Prostate gland (tissue), 2 donors: ENCODE data around the gene RAB7A. TPM values are rescaled to one million over a fixed set of nuclear protein-coding genes. Genes with fewer than 3 reads are reported as not detected.

Source experiments
- DNase-seq: peaks from one replicate; pipeline ENCODE4 v3.0.0-alpha.2; 2019; ENCODE audit warnings: low spot score
- H3K27ac ChIP-seq, 2 donors: fragments of 200-600 bp; sonication (generic); 2 replicates each; pipeline ENCODE4 v1.5.1; 2017 to 2019
- H3K27me3 ChIP-seq: fragments of 200-600 bp; sonication (generic); replicated peaks from 2 replicates; pipeline ENCODE4 v1.5.1; 2019; ENCODE audit not compliant: insufficient read depth
- H3K36me3 ChIP-seq, 2 donors: fragments of 200-600 bp; sonication (generic); 1 replicate in 1 of 2; 2 replicates in 1 of 2; pipeline versions ENCODE4 v1.5.1 to v1.8.1; 2017 to 2019
- H3K4me1 ChIP-seq: fragments of 200-600 bp; sonication (generic); replicated peaks from 2 replicates; pipeline ENCODE4 v1.5.1; 2019
- H3K4me3 ChIP-seq, 2 donors: fragments of 200-600 bp; sonication (generic); 2 replicates each; pipeline ENCODE4 v1.5.1; 2017 to 2019
- H3K9me3 ChIP-seq: fragments of 200-600 bp; sonication (generic); 2 replicates; pipeline ENCODE4 v1.5.1; 2017
- POLR2A ChIP-seq: fragments of 450-650 bp; IDR thresholded peaks from one replicate; pipeline ENCODE4 v1.6.1; 2016; ENCODE audit warnings: antibody characterized with exemption, mild to moderate bottlenecking
- POLR2AphosphoS5 ChIP-seq: sonication (generic); formaldehyde crosslinking; IDR thresholded peaks from one replicate; pipeline ENCODE4 v1.6.1; 2017; ENCODE audit warnings: antibody characterized with exemption
- WGBS: methylation state at CpG from one replicate; pipeline ENCODE4 v1.1.5; 2018; 5-methylcytosine and 5-hydroxymethylcytosine counted together
- intact Hi-C: fragments of 100-400 bp; cut with DNase I; formaldehyde crosslinking; loops from one replicate; pipeline ENCODE4 v1.14.2; 2022
- total RNA-seq, 2 donors: library from RNA; depleted of rRNA; stranded (reverse); fragments of >200 nt; gene quantifications; one replicate each; pipeline ENCODE4 v1.1.0, GENCODE V29; 2016
- TF ChIP-seq, protein P1 (sequence below), 4 experiments: fragments of 200-600 bp in 2 of 4; fragments of 450-650 bp in 2 of 4; sonication (generic) in 2 of 4; IDR thresholded peaks; 1 replicate in 3 of 4; 2 replicates in 1 of 4; pipeline ENCODE4 v1.5.1; 2016 to 2019; ENCODE audit warnings: antibody characterized with exemption in 4 of 4, mild to moderate bottlenecking in 2 of 4, moderate library complexity in 2 of 4

The RAB7A gene
- total RNA-seq, 2 donors from 2014 or later, result 88.2 to 125 TPM

DNA sequence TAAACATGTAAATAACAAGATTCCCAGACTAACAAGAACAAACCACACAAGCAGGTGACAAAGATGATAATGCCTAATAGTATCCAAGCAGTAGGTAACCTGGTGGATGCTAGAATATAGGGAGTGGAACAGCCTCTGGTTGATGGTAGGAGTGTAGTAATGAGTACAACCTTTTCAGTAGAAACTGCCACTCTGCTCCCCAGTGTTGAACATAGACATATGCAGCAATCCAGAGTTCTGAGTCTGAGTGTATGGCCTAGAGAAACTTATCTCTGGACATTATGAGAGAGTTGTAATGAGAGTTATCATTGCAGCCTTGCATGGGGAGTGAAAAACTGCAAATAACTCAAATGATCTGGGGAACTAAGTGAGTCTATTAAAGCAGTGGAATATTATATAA lies 77.3 kb downstream of the RAB7A start:
- no peaks in the 10 kb centered on the region for H3K9me3 ChIP-seq
- H3K36me3 ChIP-seq, result no peaks in the 10 kb centered on the region
- no peak overlapping the region for H3K27ac ChIP-seq
- intact Hi-C loops, result no loop called here
- no peaks in the 10 kb centered on the region for H3K27me3 ChIP-seq
- no peak for DNase-seq
- TF ChIP-seq POLR2A, result no peak
- no peak for TF ChIP-seq POLR2AphosphoS5
- TF ChIP-seq, protein P1, sequence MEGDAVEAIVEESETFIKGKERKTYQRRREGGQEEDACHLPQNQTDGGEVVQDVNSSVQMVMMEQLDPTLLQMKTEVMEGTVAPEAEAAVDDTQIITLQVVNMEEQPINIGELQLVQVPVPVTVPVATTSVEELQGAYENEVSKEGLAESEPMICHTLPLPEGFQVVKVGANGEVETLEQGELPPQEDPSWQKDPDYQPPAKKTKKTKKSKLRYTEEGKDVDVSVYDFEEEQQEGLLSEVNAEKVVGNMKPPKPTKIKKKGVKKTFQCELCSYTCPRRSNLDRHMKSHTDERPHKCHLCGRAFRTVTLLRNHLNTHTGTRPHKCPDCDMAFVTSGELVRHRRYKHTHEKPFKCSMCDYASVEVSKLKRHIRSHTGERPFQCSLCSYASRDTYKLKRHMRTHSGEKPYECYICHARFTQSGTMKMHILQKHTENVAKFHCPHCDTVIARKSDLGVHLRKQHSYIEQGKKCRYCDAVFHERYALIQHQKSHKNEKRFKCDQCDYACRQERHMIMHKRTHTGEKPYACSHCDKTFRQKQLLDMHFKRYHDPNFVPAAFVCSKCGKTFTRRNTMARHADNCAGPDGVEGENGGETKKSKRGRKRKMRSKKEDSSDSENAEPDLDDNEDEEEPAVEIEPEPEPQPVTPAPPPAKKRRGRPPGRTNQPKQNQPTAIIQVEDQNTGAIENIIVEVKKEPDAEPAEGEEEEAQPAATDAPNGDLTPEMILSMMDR (IDR thresholded peaks at IDR 0.05), result no peak
- H3K4me3 ChIP-seq, result no peak overlapping the region
- no peaks in the 10 kb centered on the region for H3K4me1 ChIP-seq

GRCh38 chr3:128804017-128804810 lies 78.2 kb downstream of the RAB7A start:
- 59% methylated on average over 5 of the region's 5 CpGs for WGBS
- no peaks in the 10 kb centered on the region for H3K9me3 ChIP-seq
- no peaks in the 10 kb centered on the region for H3K36me3 ChIP-seq
- H3K27me3 ChIP-seq, result no peaks in the 10 kb centered on the region
- no peak overlapping the region for H3K4me3 ChIP-seq
- no peaks in the 10 kb centered on the region for H3K4me1 ChIP-seq
- no peak for DNase-seq
- no peak overlapping the region for H3K27ac ChIP-seq
- intact Hi-C loops, result no loop called here
- TF ChIP-seq, protein P1 (IDR thresholded peaks at IDR 0.05), result no peak
- TF ChIP-seq POLR2AphosphoS5 (no peak), POLR2A (no peak)

GRCh38 chr3:128804811-128805155 lies 78.8 kb downstream of the RAB7A start:
- H3K27ac ChIP-seq, result no peak overlapping the region
- intact Hi-C loops, result no loop called here
- no peaks in the 10 kb centered on the region for H3K27me3 ChIP-seq
- H3K4me3 ChIP-seq, result no peak overlapping the region
- no peak for DNase-seq
- TF ChIP-seq POLR2A, result no peak
- H3K9me3 ChIP-seq, result no peaks in the 10 kb centered on the region
- H3K4me1 ChIP-seq, result no peaks in the 10 kb centered on the region
- WGBS, result 84% methylated on average over 5 of the region's 5 CpGs
- no peaks in the 10 kb centered on the region for H3K36me3 ChIP-seq

GRCh38 chr3:128805772-128806171 lies 79.8 kb downstream of the RAB7A start:
- TF ChIP-seq POLR2A (no peak), POLR2AphosphoS5 (no peak)
- TF ChIP-seq, protein P1 (IDR thresholded peaks at IDR 0.05), result no peak
- DNase-seq, result no peak
- H3K4me1 ChIP-seq, result no peaks in the 10 kb centered on the region
- H3K36me3 ChIP-seq, result no peaks in the 10 kb centered on the region
- H3K27me3 ChIP-seq, result no peaks in the 10 kb centered on the region
- WGBS, result 89% methylated on average over 4 of the region's 4 CpGs
- no peak overlapping the region for H3K4me3 ChIP-seq
- intact Hi-C loops, result no loop called here
- no peak overlapping the region for H3K27ac ChIP-seq
- no peaks in the 10 kb centered on the region for H3K9me3 ChIP-seq

DNA sequence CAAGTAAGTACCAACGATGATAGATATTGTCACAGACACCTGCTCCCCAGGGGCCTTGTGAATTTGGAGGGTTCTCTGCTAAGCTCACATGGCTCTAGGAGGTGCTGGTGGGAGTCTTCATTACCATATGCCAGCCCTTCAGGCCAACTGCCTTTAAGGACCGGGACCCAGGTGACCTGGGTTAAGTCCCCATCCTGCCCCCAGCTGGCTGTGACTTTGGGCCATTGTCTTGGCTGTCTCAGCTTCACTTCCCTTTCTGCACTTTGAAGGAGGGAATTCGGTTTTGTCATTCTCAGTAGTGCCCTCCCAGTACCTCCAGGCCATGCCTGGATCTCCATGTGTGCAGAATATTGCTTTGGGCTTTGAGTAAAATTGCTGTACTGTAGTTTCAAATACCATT lies 80.6 kb downstream of the RAB7A start:
- TF ChIP-seq POLR2A (no peak), POLR2AphosphoS5 (no peak)
- TF ChIP-seq, protein P1 (IDR thresholded peaks at IDR 0.05), result no peak
- H3K9me3 ChIP-seq, result no peaks in the 10 kb centered on the region
- no peaks in the 10 kb centered on the region for H3K36me3 ChIP-seq
- 71% methylated on average over 3 of the region's 3 CpGs for WGBS
- no peak for DNase-seq
- no peak overlapping the region for H3K27ac ChIP-seq
- no peak overlapping the region for H3K4me3 ChIP-seq
- intact Hi-C loops, result no loop called here
- H3K4me1 ChIP-seq, result no peaks in the 10 kb centered on the region
- no peaks in the 10 kb centered on the region for H3K27me3 ChIP-seq
